ENCODE data around the gene FBXW2. TPM values are rescaled to one million over a fixed set of nuclear protein-coding genes. Genes with fewer than 3 reads are reported as not detected.

The FBXW2 gene
- total and polyA plus RNA-seq, 2 donors (not counting 3 experiments of a cell fraction or from before 2014, with no cell fraction given): 32.5 to 70.2 TPM

GRCh38 chr9:120726484-120726883 is 66.7 kb downstream of the FBXW2 start:
- Histone ChIP-seq H4K20me1 (replicated peaks; ENCODE audit: control insufficient read depth, extremely low read depth, insufficient read depth, low read length) (no peaks in the 10 kb centered on the region), H3K4me1 (ENCODE audit: control insufficient read depth, extremely low read depth, insufficient read depth, low read length) (peaks cover 15% of the 10 kb centered on the region), H3K79me2 (ENCODE audit: control insufficient read depth, insufficient read depth, low read length) (no peaks in the 10 kb centered on the region), H3K36me3 (ENCODE audit: control insufficient read depth in 2 of 2, extremely low read depth in 1 of 2, insufficient read depth in 2 of 2, low read length in 2 of 2) (no peaks in the 10 kb centered on the region), H3K27me3 (ENCODE audit: control insufficient read depth in 2 of 2, insufficient read depth in 2 of 2, low read length in 2 of 2) (no peaks in the 10 kb centered on the region), H3K27ac (ENCODE audit: insufficient read depth, low read depth, low read length) (no peak overlapping the region), H3K9ac (replicated peaks; ENCODE audit: extremely low read depth, insufficient read depth, low read length) (no peak overlapping the region), H3K4me2 (ENCODE audit: insufficient read depth, low read length) (no peak overlapping the region), H2AFZ (ENCODE audit: low read depth, low read length) (no peak overlapping the region), H3K9me3 (replicated peaks; ENCODE audit: control insufficient read depth, insufficient read depth, low read length) (no peaks in the 10 kb centered on the region), H3K4me3 (replicated peaks in 1 of 3; ENCODE audit: insufficient read depth in 1 of 3, low read depth in 1 of 3, low read length in 3 of 3) (no peak overlapping the region), H3K9me1 (replicated peaks; ENCODE audit: control insufficient read depth, extremely low read depth, insufficient read depth, low read length) (no peaks in the 10 kb centered on the region)
- no TSS peak for BruUV-seq (replicated peaks)
- ChIA-PET POLR2A (no interaction called here), CTCF (interaction anchor here (1.2 kb wide), 1 partner anchor 14 kb away, joined by 4 read pairs; no protein-coding TSS in a partner anchor)
- DNase-seq (ENCODE audit: low read depth, low spot score) (no peak), FAIRE-seq (no peak)
- dilution Hi-C loops (cut with MboI; ENCODE audit: extremely low pct_ligation_motif_present, low sequenced_read_pairs) (no loop called here), intact Hi-C loops (cut with micrococcal nuclease) (no loop called here)
- no peak for TF ChIP-seq POLR2A (IDR thresholded peaks at IDR 0.05; ENCODE audit: low read depth, low read length)
- TF ChIP-seq CTCF (IDR thresholded peaks at IDR 0.05; ENCODE audit: extremely low read depth in 1 of 2, insufficient read depth in 1 of 2, low read depth in 1 of 2, low read length in 2 of 2): no peak
- TF ChIP-seq FOS (IDR thresholded peaks at IDR 0.05; ENCODE audit: borderline replicate concordance, insufficient read depth, low read length): no peak
- TF ChIP-seq MAX (IDR thresholded peaks at IDR 0.05; ENCODE audit: insufficient read depth, insufficient read length): no peak
- TF ChIP-seq POLR2AphosphoS5 (IDR thresholded peaks at IDR 0.05; ENCODE audit: insufficient read depth, low read depth, low read length): no peak
- no peak for TF ChIP-seq EZH2 (IDR thresholded peaks at IDR 0.05; ENCODE audit: borderline replicate concordance, low read depth, low read length, severe bottlenecking)
- TF ChIP-seq MYC (IDR thresholded peaks at IDR 0.05; ENCODE audit: low read depth, low read length): no peak
- TF ChIP-seq GATA2 (IDR thresholded peaks at IDR 0.05; ENCODE audit: insufficient read depth, insufficient read length, low read depth, low read length): no peak
- no peak for TF ChIP-seq JUN (IDR thresholded peaks at IDR 0.05; ENCODE audit: borderline replicate concordance, insufficient read depth, insufficient read length, low read depth)
